Measurements from ENCODE around the gene SPTBN4. TPM values are rescaled to one million over a fixed set of nuclear protein-coding genes. Genes with fewer than 3 reads are reported as not detected.
"Not testable (repeated sequence)": the region's sequence is repeated elsewhere in the genome, so short reads cannot be mapped to it uniquely, and the experiment has no call there.

Gene SPTBN4
- total RNA-seq, 1 donor from 2014 or later: 1.4 TPM

DNA sequence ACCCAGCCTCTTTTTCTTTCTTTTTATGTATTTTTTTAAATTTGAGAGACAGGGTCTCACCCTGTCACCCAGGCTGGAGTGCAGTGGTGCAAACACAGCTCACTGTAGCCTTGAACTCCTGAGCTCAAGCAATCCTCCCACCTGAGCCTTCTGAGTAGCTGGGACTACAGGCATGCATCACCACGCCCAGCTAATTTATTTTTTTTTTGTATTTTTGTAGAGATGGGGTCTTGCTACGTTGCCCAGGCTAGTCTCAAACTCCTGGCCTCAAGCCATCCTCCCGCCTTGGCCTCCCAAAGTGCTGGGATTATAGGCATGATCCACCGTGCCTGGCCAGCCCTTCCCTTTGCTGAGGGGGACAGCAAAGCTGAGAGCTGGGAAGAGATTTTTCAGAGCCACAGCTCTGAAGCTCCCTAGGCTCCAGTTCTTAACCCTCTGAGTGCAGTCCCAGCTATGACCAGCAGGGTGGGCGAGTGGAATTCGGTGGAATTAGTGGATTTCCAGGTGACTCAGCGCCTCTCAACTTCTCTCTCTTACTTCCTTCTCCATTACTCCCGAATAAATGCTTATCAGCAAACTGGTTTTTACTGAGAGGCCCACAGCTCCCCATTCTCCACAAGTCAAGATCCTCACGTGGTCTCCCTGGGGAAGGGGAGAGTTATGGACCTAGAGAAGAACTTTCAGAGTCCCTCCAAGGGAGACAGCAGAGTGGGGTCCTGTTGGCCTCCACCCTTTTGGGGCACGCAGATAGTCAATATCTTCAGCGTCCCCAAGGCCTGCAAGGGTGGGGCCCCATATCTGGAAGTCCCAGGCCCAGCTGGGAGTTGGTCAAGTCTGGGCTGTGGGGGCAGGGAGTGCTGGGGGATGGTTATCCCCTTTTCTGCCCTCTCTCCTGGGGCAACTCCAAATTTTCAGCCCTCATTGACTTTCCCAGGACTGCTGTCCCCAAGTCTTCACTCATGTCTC, 2.5 kb upstream of the SPTBN4 start:
- peak; percentile 75 for DNase-seq (ENCODE audit: extremely low read depth, low read depth, low spot score)

- no peak for DNase-seq (ENCODE audit: extremely low read depth, low read depth, low spot score)
Observed at GRCh38 chr19:40465025-40465556, 1.7 kb upstream of the SPTBN4 start.

DNA sequence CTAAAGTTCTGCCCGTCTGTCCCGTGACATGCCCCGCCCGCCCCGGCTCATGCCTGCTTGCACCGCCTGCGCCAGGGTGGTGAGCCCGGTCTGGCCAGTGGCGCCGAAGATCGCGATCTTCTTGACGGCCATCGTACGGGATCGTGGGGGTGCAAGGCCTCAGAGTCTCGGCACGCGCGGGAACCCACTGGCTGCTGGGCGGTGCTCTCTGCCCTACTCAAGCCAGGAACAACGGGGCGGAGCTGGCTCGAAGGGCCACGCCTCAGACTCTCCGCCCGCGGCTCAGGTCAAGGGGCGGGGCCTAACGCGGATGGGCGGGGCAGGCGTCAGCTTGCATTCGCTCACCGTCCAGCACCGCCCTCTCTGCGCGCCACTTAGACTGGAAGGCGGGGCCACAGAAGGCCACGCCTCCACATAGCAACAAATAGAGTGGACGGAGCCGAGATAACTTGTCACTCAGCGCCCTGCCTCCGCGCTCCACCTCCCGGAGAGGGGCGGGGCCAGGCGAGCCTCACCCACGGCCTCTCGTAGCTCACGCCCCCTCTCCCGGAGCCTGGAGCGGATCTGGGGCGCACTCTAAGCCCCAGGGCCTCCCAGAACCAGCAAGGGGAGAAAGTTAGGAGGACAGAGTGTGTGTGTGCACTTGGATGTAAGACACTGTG, 1.1 kb upstream of the SPTBN4 start, which contains the start of gene BLVRB:
Gene BLVRB, minus strand, starts transcription at position 189 of the 662 bp plus-strand sequence. Its CDS starts 57 bp downstream, at position 132.
- peak; percentile 86 for DNase-seq (ENCODE audit: extremely low read depth, low read depth, low spot score)

- DNase-seq (ENCODE audit: extremely low read depth, low read depth, low spot score): no peak
Observed at GRCh38 chr19:40466219-40466984, 399 bp upstream of the SPTBN4 start.

GRCh38 chr19:40469011-40469410, 2.2 kb downstream of the SPTBN4 start:
- no peak for DNase-seq (ENCODE audit: extremely low read depth, low read depth, low spot score)

DNA sequence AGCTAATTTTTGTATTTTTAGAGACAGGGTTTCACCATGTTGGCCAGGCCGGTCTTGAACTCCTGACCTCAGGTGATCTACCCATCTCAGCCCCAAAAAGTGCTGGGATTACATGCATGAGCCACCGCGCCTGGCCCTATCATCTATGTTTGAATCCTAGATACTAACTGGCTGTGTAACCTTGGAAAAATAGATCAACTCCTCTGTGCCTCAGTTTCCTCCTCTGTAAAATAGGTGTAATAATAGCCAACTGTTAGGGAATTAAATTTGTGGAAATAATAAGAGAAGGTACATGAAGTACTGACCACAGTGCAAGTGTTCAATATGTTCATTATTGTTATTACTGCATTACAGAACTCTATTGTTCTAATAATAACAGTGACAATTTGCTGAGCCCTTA, 4.3 kb downstream of the SPTBN4 start:
- no peak for DNase-seq (ENCODE audit: extremely low read depth, low read depth, low spot score)

GRCh38 chr19:40472516-40472915, 5.7 kb downstream of the SPTBN4 start:
- no peak for DNase-seq (ENCODE audit: extremely low read depth, low read depth, low spot score)

GRCh38 chr19:40474737-40475136, 7.9 kb downstream of the SPTBN4 start:
- no peak for DNase-seq (ENCODE audit: extremely low read depth, low read depth, low spot score)

DNA sequence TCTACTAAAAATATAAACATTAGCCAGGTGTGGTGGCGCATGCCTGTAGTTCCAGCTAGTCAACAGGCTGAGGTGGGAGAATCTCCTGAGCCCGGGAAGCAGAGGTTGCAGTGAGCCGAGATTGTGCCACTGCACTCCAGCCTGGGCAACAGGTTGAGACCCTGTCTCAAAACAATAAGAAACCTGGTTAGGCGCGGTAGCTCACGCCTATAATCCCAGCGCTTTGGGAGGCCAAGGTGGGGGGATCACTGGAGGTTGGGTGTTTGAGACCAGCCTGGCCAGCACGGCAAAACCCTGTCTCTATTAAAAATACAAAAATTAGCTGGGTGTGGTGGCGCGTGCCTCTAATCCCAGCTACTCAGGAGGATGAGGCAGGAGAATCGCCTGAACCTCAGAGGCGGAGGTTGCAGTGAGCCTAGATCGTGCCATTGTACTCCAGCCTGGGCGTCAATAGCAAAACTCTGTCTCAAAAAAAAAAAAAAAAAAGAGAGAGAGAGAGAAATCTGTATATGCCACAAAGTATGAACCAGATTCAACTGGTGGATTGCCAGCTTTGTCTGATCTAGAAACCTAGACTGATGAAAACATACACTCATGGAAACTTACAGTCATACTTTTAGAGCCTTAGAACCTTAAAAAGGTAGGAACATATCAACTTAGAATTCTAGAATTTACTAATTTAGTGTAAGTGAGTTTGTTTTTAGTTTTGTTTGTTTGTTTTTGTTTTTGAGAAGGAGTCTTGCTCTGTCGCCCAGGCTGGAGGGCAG, 9.3 kb downstream of the SPTBN4 start:
- not testable (repeated sequence) for DNase-seq (ENCODE audit: extremely low read depth, low read depth, low spot score)

DNA sequence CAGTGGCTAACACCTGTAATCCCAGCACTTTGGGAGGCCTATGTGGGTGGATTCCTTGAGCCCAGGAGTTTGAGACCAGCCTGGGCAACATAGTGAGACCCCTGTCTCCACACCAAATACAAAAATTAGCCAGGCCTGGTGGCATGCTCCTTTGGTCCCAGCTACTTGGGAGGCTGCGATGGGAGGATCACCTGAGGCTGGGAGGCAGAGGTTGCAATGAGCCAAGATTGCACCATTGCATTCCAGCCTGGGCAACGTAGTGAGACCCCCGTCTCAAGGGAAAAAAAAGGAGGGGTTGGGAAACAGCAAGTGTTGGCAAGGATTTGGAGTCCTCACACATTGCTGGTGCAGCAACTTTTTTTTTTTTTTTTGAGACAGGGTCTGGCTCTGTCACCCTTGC, 19.2 kb downstream of the SPTBN4 start:
- DNase-seq (ENCODE audit: extremely low read depth, low read depth, low spot score): no peak

DNA sequence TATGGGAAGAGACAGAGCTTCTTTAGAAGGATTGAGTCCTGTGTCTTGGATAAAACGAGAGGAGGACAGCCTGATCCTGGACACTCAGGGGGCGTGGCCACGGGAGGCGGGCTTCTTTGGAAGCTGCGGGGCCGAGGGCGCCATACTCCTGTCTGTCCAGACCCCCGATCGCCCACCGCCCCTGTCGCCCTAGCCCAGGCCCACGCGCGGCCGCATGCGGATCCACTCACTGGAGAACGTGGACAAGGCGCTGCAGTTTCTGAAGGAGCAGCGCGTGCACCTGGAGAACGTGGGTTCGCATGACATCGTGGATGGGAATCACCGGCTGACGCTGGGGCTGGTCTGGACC, 23.1 kb downstream of the SPTBN4 start:
- no peak for DNase-seq (ENCODE audit: extremely low read depth, low read depth, low spot score)

GRCh38 chr19:40492274-40492673, 25.5 kb downstream of the SPTBN4 start:
- DNase-seq (ENCODE audit: extremely low read depth, low read depth, low spot score): no peak

DNA sequence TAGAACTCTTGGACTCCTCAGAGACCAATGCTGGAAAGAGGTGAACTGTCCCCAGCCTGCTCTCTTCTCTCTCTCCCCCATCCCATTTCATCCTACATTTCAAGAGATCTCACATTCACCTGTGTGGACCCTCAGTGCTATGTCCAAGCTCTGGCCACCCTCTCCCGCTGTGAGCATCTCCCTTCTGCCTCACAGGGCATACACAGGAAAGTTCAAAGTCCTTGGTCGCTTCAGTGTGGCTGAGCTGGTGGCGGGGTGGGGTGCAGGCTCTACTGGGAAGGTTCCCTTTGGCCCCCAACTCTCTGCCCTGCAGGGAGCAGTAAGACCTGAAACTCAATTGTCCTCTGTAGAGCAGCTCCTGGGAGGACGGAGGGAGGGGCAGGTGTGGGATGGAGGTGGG, 27.0 kb downstream of the SPTBN4 start:
- no peak for DNase-seq (ENCODE audit: extremely low read depth, low read depth, low spot score)

DNA sequence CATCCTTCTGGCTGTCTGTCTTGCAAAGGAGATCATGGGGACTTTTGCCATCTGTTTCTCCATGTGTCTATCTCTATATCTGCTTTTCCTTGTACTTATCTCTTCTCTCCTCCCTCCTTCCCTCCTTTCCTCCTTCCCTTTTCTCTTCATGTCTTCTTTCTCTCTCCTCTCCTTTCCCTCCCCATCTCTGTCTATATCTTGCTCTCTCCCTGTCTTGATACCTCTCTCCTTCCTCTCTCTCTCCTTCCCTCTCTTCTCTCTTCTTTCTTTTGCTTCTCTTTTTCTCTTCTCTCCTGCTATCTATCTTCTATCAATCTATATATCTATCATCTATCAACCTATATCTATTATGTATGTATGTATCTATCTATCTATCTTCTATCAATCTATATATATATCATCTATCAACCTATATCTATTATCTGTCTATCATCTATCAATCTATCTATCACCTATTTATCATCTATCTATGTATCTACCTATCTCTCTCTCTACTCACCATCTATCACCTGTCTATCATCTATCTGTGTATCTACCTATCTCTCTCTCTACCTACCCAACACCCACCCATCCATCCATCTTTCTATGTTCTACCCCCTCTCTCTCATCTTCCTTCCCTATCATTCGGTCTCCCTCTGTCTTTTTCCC, 27.5 kb downstream of the SPTBN4 start:
- DNase-seq (ENCODE audit: extremely low read depth, low read depth, low spot score): no peak

- no peak for DNase-seq (ENCODE audit: extremely low read depth, low read depth, low spot score)
Observed at GRCh38 chr19:40497214-40497613, 30.4 kb downstream of the SPTBN4 start.

DNA sequence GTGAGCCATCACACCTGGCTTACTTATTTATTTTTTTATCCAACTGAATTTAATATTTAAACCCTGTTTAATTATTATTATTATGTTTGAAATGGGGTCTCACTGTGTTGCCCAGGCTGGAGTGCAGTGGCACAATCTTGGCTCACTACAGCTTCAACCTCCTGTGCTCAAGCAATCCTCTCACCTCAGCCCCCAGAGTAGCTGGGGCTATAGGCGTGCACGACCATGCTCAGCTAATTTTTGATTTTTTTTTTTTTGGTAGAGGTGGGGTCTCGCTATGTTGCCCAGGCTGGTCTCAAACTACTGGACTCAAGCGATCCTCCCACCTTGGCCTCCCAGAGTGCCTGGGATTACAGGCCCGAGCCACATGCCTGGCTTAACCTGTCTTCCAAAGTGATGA, 32.5 kb downstream of the SPTBN4 start:
- no peak for DNase-seq (ENCODE audit: extremely low read depth, low read depth, low spot score)

GRCh38 chr19:40500678-40501530, 34.1 kb downstream of the SPTBN4 start:
- not testable (repeated sequence) for DNase-seq (ENCODE audit: extremely low read depth, low read depth, low spot score)

- DNase-seq (ENCODE audit: extremely low read depth, low read depth, low spot score): no peak
Observed at GRCh38 chr19:40501599-40501998, 34.8 kb downstream of the SPTBN4 start.

DNA sequence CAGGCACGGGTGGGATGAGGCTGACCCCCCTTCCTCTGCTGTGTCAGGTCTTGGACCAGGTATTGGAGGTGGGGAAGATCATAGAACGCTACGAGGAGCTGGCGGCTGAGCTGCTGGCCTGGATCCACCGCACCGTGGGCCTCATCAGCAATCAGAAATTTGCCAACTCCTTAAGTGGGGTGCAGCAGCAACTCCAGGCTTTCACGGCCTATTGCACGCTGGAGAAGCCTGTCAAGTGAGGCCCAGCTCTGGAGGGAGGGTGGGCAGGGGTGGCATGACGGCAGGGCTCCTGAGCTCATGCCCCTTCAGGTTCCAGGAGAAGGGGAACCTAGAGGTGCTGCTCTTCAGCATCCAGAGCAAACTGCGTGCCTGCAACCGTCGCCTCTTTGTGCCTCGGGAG, 35.3 kb downstream of the SPTBN4 start:
- DNase-seq (ENCODE audit: extremely low read depth, low read depth, low spot score): no peak
